NOMO-1 (cell line): Measurements from ENCODE around the gene IRF2BP2.

ENCODE experiments used
- DNase-seq, 2 experiments: peaks; one replicate each; lab custom pipeline; 2025; ENCODE audit not compliant: unreplicated experiment in 2 of 2; lab: John Stamatoyannopoulos, UW

Gene IRF2BP2

DNA sequence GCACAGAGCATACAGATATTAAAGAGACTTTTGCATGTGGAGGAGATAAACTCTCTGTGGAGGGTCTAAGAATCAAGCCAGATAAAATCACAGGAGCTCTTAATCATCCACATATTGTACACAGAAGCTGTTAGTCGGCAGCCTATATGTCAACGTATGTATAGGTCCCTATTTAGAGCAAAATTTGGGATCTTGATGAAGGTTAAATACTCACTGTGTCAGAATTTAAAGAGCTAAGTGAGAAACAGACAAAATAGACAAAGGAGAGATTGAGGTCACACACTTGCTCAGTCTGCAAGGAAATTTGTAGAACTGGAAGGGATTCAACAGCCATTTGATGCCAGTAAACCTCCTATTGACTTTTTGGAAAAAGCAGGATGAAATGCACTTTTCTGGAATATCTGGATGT is 4.1 kb upstream of the IRF2BP2 start:
- DNase-seq = no peak

DNA sequence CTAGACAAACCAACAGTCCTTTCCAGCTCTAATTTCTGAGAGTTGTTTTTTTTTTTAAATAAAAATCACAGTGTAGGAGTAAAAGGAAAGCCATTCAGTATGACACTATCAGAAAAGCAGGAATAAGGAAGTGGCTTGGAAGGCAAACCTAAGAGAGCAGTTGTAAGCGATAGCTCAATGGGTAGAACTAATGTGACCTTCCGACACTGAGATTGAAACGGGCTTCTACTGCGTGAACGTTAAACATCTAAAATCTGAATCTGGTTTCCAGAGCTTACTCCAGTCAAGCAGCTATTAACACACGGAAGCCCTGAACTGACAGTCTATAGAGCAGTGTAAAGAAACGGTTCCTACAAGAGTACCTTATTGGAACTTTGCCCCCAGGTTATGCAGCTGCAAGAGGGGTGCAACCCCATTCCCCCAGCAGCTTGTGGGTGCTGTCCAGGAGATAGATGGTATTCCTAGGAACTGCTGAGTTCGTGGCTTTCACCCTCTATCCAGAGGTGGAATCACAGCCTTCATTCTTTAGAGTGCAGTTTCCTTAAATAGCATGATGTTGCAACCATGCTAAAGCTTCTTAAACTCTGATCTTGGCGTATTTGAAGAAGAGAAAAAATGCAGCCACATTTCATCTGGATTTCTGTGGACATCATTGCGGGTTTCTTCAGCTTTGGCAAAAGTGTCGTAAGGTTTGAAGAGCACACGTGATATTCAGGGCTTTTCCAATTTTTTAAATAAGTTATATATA is 3.3 kb upstream of the IRF2BP2 start:
- peak; percentile 74 to 83 for DNase-seq

DNA sequence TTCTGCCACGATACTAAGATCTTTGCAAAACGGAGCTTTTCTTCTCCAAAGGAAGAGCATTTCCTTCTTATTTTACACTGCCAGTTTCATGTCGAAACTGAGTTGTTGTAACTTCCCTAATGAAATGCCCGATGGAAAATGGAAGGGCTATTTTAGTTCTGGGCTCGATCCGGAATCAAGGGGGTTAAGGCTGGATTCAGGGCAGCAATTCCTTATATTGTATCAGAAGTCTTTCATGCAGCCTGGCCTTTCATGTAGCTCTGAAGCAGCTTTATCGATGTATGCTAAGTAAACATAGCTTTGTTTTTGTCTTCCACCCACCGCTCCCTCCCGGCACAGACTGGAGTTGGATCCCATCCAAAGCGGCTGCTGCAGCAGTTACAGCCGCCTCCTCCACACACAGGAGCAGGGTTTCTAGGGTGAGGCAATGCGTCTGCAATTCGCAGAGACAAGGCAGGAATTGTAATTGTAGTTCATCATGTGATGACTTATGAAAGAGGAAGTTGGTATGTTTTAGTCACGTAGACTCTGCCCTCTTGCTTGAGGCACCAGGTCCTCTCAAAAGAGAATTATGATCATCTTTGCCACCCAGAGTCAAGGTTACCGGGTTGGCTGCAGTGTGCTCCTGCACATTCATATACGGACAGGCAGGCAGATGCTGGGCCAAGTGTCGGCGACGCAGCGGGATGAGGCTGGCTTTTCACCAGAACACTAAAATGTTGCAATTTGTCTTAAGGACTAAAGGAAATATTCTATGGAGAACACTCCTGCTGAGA is 2.6 kb upstream of the IRF2BP2 start:
- peak; percentile 97 to 100 for DNase-seq

DNA sequence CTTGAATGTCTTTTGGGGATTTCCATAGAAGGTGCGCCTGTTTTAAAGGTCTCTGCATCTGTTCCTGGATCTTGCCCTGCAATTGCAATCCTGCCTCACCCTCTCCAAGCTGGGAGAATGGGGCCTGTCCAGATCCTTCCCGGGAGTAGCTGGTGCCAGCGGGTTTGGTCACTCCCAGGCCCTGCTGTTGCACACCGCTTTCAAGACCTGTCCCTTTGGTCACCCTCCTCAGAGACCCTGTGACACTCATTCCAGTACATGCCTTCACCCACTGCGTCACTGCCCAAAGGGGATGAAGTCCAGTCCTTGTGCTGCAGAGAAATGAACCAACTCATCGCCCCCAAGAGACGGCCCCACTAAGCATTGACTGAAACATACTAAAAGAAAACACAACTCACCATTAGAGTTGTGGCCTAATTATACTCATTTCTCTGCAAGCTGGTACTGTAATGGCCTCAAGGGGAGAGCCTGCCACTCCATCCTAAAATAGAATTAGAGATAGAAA is 1.9 kb upstream of the IRF2BP2 start:
- DNase-seq = peak; percentile 63 to 71

DNA sequence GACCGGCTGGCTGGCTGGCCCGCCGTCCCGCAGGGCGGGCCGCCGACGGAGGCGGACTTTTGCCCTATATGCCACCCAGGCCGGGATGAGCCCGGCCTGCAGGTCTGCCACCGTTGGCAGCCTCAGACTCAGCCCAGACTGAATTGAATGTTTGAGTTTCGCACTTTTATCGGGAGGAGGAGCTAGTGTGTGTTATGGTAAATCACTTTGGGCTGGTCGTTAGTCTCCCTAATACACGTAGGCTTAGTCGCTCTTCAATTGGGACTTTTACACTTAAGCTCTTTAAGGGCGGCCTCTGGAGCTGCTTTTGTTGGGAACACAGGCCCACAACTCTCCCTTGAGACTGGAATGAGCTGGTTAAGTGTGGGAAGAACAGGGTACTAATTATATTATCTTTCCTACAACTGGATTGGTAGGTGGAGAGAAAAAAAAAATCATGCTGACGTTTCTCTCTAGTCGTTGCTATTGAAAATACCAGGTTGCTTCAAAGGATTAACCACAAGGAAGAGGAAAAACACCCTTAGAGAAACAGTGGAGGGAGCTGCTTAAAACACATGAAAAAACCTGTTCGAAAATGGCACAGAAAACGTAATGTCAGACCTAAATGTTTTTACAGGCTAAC is 1.4 kb upstream of the IRF2BP2 start:
- DNase-seq = peak; percentile 86 to 87

DNA sequence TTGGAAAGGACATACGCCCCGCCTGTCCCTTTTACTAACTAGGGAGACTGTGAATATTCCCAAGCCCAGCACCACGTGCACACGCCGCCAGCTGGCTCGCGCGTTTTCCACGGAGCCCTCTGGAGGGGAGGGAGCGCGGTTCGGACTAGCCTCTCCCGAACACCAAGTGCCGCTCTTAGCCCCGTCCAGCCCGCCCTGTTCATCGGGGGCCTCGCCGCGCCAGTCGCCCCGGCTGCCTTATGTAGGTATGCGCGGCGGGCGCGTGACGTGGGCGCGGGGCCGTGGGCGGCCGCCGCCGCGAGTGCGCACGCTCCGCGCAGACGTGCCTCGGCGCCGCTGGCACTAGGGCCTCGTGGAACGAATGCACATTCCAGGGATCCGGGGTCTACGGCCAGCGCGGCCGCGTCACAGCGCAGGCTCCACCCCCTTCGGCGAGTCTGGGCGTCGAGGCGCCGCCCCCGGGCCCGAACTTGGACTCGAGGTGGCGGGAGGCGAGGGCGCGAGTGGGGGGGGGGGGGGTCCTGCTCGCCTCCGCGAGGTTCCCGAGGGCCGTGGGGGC is 767 bp upstream of the IRF2BP2 start:
- DNase-seq = peak; percentile 92 to 97

DNA sequence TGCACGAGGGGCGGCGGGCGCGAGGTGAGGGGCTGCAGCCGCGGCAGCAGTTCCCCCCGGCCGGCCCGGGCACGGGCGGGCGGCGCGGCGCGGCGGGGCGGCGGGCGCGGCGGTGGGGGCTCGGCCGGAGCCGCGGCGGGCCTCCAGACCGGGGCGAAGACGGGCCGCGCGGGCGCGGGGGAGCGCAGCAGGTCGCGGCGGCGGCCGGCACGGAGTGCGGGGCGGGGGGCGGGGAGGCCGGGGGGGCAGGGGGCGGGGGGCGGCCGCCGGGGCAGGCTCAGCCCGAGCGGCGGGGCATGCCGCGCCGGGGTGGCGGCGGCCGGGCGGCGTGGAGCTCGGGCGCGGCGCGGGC is 311 bp downstream of the IRF2BP2 start:
- DNase-seq = no peak

DNA sequence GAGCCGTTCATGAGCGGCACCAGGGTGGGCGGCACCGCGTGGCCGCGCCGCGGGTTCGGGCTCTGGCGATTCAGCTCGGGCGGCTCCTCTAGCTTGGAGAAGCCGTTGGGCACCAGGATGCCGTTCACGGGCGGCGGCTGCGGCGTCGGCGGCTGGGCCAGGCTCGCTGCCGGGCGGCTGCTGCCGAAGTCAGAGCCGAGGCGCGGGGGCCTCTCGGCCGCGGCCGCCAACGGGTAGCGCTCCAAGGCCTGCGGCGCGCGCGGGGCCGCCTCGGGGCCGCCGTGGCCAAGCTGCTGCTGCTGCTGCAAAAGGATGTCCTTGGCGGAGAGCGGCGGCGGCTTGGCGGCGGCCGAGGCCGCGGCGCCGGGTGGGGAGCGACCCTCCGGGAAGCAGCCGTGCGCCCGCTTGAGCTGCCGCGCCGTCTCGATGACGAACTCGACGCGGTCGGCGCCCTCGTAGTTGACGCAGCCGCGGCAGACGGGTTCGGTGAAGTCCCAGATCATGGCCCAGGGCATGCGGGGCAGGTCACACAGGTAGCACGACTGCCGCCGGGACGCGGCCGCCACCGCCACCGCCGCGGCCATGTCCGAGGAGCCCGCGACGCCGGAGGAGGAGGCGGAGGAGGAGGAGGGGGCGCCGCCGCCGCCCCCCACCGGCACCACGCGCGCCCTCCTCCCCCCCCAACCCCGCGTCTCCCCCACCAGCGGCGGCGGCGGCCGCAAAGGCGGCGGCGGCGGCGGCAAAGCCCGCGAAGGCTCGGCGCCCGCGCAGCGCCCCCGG is 877 bp downstream of the IRF2BP2 start:
- DNase-seq = peak in 1 of 2 experiments; percentile 34

DNA sequence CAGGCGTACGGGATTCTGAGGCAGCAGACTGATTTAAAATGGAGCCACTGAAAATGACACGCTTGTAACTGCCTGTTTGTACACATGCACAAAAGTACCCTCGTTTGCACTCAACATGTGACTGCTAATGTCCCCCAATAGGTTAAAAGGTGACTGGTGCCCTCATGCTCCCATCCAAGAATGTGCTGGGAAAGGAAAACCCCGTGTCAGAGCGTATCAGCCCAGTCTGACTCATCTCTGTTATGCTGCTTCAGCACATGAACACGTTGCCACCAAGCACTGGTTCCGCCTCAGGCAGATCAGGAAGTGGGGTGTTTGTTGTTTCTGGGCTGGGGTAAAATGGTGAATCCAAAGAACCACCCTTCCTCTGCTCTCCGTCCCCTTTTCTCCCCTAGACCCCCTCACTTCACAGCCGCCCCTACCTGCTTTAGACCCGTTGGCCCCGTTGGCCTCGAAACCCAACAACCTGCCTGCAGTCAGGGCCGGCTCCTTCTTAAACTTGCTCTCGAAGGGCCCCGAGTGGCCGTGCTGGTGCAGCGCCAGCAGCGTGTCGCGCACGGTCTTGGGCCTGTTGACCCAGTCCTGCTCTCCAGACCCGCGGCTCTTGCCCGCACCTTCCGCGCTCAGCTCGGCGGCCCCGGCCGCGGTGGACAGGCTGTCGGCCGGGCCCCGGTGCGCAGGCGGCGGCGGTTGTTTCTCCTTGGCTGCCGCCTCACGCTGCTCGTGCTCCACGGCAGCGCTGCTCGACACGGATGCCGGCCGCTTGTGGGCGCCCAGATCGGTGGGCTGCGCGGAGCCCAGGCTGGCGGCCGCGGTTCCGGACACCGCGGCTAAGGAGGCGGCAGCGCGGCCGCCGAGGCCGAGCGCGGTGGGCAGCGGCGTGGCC is 1.7 kb downstream of the IRF2BP2 start:
- peak; percentile 75 to 86 for DNase-seq

DNA sequence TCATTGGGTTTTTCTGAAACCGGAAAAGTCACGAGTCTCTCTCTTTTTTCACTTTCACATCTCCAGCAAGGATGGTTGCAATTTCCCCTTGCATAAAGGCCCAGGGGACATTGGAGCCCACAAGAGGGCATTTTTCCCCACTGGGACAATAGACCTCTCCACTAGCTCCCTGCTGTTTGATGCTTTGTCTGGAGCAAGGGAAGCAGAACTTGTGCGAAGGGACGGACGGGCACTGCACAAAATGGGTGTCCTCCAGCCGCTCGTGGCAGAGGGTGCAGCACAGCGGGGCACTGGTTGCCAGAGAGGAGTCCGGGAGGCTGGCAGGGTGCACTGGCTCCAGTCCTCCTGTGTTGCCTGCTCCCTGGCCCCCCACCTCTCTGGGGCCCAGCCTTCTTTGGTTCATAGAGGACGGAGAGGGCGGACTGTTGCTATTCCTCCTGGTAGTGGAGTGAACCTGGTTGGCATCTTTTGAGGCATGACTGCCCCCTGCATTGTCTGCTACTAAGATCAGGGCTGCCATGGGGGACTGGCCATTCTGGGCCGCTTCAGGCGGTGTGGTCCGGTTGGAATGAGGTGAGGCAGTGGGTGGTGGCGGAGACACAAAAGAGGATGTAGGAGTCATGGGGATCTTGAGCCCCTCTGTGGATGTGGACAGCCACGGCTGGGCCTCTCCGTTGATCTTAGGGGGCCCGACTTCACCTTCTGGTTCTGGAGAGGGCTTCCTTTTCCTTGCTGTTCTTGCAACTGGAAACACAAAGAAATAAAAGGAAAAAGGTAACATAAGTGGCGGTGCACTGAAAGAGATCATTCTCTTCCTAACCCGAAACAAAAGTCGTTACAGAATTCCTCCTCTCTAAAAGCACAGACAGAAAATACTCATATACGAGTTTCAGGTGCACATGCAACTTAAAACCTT is 2.6 kb downstream of the IRF2BP2 start:
- peak in 1 of 2 experiments; percentile 54 for DNase-seq

DNA sequence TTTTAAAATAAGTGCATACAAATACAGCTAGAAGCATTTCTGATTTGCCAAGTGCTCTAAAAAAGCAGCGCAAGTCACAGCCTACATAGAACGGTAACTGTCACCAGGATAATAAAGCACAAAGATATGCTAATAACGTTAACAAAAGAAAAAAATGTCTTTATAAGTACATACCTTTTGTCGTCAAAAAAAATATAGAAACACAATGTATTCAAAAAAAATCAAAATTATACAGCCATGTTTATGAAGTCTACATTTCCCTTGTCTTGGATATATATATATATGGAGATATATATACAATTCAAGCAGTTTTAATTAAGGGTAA is 3.2 kb downstream of the IRF2BP2 start:
- DNase-seq = no peak

DNA sequence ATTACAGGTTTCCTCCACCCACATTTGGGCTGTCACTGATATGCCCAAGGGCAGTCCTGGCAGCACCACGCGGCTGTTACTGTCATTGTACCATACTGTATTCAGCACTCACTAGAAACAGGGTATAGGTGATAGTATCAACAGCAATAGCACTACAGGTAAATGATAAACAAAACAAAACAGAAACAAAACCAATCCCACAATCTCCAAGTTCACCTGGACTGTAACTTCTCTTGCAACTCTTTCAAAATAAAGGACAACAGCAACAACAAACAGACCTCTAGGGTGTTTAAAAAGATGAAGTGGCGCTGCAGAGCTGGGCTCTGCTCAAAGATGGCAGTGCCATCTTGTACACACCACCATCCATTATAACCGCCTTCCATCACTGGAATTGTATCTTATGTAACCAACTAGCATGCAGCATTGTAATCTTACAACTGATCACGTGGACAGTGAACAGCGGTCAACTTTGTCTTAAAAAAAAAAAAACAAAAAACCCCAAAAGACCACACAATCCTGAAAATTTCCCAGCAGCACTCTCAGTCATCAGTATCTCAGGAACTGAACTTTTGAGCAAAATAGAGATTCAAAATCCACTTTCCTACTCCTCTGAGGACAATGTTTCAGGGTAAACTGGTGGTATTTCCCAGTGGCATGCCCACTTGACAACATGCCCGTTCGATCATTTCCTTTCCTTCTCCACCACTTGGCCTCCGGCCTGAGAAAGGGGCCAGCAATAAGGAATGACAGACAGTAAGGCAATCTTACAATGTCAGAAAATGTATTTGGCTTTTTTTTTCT is 3.8 kb downstream of the IRF2BP2 start:
- DNase-seq = peak; percentile 53 to 65

DNA sequence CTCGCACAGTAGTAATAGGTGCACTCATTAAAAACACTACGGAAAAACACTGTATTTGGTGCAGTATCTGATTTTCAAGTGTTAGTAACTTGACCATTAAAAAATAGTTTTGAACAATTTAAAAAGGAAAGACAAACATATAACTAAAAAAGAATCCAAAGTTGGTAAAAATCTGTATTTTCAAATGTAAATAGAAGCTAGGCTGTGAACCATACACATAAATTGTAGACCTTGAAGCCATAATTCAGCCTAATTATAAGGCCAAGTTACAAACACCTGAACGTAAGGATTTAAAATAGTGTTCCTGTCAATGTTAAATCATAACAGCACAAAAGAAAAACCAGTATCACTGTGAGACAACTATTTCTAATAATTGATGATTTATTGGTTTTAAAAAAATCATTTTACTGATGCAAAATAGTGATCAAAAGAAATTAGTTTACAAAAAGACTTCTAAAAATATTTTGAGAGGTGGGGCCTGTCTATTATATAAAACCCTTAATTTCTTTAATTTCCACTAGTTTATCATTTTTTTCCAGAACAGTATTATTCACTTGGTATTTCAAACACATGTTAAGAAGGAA is 4.5 kb downstream of the IRF2BP2 start:
- DNase-seq = no peak

DNA sequence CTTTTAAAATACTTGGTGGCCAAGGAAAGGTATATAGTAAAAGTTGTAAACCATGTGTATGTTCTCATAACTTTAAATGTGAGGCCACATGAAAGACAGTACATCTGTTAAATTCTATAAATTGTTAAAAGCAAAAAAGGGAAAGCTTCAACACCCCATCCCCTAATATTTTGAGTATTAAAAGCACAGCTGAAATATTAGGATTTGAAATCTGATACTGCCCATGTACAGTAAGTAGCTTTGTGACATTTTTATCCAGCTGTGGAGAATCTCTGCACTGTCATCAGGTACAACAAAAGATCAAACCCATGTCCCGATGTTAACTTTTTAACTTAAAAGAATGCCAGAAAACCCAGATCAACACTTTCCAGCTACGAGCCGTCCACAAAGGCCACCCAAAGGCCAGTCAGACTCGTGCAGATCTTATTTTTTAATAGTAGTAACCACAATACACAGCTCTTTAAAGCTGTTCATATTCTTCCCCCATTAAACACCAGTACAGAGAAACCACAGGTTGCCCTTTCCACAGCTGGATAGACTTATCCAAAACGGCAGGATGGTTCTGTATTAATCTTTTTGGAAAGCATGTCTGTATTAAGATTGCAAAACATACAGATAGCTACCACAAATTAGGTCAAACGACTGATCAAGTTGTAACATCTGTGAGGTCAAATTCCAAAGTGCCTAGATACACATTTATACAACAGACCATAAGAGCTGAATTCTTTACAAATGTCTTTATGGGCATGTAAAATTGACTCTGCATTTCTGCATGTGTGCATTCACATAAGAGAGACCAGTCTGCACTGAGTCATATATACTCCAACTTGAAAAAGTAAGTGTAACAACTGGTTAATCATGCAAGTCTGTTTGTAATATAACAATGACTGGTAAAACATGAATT is 5.2 kb downstream of the IRF2BP2 start:
- peak in 1 of 2 experiments; percentile 35 for DNase-seq

DNA sequence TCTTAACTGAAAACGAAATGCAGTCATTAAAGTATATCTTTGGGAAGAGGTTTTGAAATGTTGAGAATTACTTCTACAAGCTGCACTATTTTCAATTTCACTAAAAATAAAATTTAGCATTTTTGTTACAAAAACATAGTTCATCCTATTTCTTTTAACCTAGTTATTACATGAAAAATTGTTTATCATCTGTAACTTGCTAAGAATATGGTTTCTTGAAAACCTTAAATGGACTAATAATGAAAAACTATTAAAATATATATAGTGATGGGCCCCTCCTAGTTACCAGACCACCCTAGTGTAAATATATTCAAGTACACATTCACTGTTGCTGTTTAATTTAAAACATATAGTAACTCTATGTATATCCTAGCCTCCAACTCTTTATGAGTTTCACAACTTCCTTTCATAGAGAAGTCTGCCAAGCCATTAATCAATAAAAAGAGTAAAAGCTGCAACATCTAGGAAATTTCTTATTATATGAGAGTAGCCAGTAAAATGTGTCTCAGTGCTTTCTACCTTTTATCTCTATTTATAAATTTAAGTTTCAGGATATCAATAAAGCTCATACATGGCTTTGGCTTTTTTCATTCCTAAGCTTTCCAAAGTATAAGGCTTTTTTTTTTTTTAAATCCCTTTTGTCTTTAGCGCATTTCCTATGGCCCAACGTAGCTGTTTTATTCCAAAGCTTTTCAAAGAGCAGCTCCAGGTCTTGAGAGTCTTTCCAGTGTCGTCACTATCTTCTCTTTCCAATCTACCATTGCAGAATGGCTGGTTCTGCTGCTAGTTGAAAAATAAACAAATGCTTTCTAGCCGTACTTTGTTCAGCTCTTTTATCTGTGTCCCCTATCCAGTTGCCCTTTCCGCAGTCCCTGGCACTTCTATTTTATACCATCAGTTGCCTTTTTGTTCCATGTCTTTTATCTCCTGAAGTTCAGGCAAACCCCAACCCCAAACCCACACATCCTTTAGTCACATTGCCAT is 6.5 kb downstream of the IRF2BP2 start:
- DNase-seq = peak in 1 of 2 experiments; percentile 52
